Fibroblast of the aortic adventitia (primary cell): Measurements from ENCODE around the gene AP2A2. TPM values are rescaled to one million over a fixed set of nuclear protein-coding genes. Genes with fewer than 3 reads are reported as not detected.
"Not testable (repeated sequence)": the region's sequence is repeated elsewhere in the genome, so short reads cannot be mapped to it uniquely, and the experiment has no call there.

Source experiments
- DNase-seq: peaks from one replicate; pipeline ENCODE4 v3.0.0-alpha.2; 2010; ENCODE audit warnings: low read depth
- H3K4me3 ChIP-seq: 2 replicates; pipeline ENCODE4 v1.5.1; 2011; ENCODE audit warnings: low read depth, mild to moderate bottlenecking, control low read depth, low read length, moderate library complexity
- total RNA-seq: library from RNA; depleted of rRNA; stranded (reverse); fragments of >200 nt; gene quantifications from 2 replicates; pipeline ENCODE4 v1.2.3, GENCODE V29; 2012; ENCODE audit warnings: low replicate concordance
- TF ChIP-seq, protein P1 (sequence below): IDR thresholded peaks from 2 replicates; pipeline ENCODE4 v1.5.1; 2011; ENCODE audit warnings: mild to moderate bottlenecking, low read length, control low read depth, inconsistent platforms; ENCODE audit not compliant: insufficient read depth

AP2A2 gene
- total RNA-seq, 1 donor = 72.9 TPM

DNA sequence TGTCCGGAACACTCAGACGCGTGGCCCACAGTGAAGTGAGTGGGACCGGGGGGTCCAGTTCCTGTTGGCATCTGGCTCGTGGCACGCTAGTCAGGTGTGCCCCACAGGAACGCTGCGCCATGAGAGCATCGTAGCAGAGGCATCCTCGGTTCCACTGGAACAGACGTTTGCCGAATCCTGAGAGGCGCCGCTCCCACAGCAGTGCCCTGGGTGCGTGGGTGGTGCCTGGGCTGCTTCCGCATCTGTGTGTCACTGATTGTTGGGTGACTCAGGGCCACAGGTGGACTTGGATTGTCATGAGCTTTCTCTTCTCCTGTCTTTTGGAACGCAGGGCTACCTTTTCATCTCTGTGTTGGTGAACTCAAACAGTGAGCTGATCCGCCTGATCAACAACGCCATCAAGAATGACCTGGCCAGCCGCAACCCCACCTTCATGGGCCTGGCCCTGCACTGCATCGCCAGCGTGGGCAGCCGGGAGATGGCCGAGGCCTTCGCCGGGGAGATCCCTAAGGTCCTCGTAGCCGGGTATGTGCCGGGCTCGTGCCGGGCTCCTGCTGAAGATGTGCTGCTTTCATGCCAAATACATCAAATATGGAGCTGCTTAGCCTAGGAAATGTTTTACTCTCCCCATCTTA, 46.2 kb downstream of the AP2A2 start:
- DNase-seq = no peak
- TF ChIP-seq, protein P1, sequence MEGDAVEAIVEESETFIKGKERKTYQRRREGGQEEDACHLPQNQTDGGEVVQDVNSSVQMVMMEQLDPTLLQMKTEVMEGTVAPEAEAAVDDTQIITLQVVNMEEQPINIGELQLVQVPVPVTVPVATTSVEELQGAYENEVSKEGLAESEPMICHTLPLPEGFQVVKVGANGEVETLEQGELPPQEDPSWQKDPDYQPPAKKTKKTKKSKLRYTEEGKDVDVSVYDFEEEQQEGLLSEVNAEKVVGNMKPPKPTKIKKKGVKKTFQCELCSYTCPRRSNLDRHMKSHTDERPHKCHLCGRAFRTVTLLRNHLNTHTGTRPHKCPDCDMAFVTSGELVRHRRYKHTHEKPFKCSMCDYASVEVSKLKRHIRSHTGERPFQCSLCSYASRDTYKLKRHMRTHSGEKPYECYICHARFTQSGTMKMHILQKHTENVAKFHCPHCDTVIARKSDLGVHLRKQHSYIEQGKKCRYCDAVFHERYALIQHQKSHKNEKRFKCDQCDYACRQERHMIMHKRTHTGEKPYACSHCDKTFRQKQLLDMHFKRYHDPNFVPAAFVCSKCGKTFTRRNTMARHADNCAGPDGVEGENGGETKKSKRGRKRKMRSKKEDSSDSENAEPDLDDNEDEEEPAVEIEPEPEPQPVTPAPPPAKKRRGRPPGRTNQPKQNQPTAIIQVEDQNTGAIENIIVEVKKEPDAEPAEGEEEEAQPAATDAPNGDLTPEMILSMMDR = no peak
- H3K4me3 ChIP-seq = no peak overlapping the region

DNA sequence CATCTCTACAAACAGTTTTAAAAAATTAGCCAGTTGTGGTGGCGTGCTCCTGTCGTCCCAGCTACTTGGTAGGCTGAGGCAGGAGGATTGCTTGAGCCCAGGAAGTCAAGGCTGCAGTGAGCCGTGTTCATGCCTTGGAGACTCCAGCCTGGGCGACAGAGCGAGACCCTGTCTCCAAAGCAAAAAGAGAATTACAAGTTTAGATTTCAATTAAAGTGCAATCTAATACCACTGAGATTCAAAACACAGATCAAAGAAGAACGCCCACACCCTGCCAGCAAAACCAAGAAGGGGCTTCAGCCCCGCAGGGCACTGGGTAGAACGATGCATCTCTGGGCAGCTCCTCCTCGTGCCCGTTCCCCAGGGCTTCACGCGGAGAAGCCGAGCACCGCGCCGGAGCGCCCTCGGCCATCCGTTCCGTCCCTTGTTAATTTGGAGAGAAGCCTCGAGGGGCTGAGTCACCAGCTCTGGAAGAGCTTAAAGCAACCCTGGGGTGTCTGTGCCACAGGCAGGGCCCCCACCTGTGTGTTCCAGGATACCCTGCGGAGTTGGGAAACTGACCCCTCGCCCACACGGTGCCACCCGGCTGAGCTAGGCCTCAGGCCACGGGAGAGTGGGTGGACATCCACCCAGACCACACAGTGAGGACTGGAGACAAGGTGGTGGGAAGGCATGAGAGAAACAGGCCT, 47.0 kb downstream of the AP2A2 start:
- no peak overlapping the region for H3K4me3 ChIP-seq
- TF ChIP-seq, protein P1 = no peak
- DNase-seq = no peak

DNA sequence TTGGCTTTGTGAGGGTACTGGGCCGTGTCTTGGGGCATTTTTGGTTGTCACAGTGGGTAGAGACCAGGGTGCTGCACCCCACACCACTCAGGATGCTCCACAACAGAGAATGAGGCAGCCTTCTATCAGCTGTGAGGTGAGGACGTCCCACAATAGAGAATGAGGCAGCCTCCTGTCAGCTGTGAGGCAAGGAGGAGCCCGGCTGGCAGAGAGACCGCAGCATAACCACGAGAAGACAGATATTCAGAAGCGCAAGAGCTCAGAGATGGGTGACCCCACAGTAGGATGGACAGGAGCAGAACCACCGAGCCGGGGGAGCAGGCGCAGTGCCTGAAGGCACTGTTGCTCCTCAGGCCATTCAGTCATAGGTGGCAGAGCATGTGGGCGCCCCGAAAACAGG, 47.6 kb downstream of the AP2A2 start:
- TF ChIP-seq, protein P1 = no peak

DNA sequence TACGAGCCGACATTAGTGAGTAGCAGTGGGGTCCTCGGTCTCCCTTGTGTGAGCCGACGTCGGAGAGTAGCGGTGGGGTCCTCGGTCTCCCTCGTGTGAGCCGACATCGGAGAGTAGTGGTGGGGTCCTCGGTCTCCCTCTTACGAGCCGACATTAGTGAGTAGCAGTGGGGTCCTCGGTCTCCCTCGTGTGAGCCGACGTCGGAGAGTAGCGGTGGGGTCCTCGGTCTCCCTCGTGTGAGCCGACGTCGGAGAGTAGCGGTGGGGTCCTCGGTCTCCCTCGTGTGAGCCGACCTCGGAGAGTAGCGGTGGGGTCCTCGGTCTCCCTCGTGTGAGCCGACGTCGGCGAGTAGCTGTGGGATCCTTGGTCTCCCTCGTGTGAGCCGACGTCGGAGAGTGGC, 49.7 kb downstream of the AP2A2 start:
- not testable (repeated sequence) for DNase-seq, H3K4me3 ChIP-seq

More for the DNA sequence above, 47.6 kb downstream of the AP2A2 start:
- no peak for DNase-seq
- H3K4me3 ChIP-seq = no peak overlapping the region

DNA sequence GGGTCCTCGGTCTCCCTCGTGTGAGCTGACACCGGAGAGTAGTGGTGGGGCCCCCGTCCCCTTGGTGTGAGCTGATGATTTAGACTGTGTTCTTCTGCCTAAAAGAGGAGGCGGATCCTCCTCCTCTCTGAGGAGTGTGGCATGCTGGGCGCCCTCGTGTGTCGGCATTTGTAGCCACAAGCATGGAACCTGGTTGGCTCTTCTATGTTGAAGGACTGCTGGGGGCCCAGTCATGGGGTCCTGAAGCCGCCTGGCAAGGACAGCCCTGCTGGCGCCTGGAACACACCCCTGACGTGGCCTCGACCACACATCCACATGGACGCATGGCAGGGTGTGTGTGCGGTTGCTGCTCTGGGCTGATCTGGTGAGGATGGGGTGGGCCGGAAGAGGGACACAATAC, 50.2 kb downstream of the AP2A2 start:
- DNase-seq = peak; percentile 41
- TF ChIP-seq, protein P1 = peak; percentile 39
- no peak overlapping the region for H3K4me3 ChIP-seq

DNA sequence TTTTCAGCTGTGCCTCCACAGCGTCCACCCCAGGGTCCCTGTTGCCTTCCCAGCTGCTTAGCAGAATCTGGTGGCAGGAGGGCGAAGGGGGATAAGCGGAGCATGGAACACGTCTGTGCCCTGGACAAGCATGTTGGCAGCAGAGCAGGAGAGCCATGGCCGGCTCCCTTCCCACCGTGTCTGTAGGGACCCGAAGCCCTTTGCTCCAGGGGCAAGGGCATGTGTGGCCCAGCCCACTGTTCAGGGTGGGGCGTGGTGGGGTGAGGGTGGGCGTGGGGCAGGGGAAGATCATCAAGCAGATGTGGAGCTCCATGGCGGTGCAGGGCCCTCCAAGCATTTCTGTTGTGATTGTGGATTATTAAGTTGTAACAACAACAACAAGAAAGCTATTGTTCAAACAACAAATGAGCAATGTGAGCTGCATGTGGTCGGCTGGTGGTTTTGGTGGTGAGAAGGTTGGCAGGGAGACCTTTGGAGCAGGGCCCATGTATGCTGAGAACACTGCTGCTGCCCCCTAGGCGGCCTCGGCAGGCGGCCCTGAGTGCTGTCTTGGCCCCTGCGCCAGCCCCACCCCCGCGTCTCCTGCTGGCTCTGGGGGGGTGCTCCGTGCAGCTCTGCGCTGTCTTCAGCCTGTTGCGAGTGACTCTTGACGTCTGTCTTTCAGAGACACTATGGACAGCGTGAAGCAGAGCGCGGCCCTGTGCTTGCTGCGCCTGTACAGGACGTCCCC, 50.9 kb downstream of the AP2A2 start:
- DNase-seq = peak; percentile 42
- TF ChIP-seq, protein P1 = no peak
- H3K4me3 ChIP-seq = no peak overlapping the region
